Measurements from ENCODE around the gene MCAM.

Gene MCAM

DNA sequence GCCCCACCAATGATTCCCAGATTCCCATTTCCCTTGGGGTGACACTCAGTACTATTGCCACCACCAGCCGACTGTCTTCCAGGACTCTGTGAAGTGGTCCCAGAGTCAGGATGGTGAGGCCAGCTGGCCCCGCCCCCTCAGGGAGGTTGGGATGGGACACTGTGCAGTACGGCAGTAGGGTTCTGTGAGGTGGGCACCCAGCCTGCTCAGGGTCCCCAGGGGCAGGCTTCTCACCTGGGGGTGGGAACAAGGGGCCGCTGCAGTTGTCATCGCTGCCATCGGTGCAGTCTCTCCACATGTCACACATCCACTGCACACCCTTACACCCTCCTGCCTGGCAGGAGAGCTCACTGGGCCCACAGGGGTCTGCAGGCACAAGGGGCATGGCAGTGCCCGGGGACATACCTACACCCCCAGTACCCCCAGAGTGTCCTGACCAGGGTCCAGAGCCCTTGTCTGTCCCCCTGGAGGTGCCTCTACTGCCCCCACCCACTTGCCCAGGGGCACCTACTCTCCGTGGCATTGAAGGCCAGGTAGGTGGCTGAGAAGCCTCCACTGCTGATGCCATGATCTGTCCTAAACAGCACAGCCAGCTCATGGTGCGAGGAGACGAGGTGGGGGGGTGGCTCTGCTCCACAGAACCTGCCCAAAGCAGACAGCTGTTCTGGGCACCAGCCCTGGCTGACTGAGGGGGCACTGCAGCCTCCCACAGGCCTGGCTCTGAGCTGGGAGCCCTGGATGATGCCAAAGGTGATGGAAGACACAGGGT, 25.6 kb upstream of the MCAM start:
- H3K9me3 ChIP-seq (ENCODE audit: insufficient read depth, low read depth, low read length), result no peaks in the 10 kb centered on the region
- H3K9ac ChIP-seq (ENCODE audit: low read depth, low read length), result no peak overlapping the region
- no peak overlapping the region for H3K4me3 ChIP-seq (ENCODE audit: low read length)
- no peak overlapping the region for H3K27ac ChIP-seq (ENCODE audit: low read length)
- peaks cover 83% of the 10 kb centered on the region for H3K27me3 ChIP-seq (ENCODE audit: insufficient read depth, low read length)
- peaks cover 12% of the 10 kb centered on the region; the same call in 1 of the 2 replicates for H3K4me1 ChIP-seq (ENCODE audit: insufficient read depth, low read length)
- H3K36me3 ChIP-seq (ENCODE audit: insufficient read depth, low read depth, low read length), result no peaks in the 10 kb centered on the region

DNA sequence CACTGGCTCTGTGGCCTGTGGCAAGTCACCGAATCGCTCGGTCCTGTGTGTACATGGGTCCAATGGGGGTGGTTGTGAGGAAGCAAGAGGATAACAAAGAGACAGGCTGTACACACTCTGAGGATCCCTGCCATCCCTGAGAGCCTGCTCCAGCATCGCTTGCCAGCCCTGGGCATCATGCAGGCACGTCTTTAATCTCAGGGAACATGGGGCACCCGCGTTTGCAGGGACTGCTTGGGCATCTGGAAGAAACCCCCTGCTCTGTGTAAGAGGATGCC, 25.0 kb upstream of the MCAM start:
- peaks cover 2% of the 10 kb centered on the region; the same call in 1 of the 2 replicates for H3K36me3 ChIP-seq (ENCODE audit: insufficient read depth, low read depth, low read length)
- H3K27ac ChIP-seq (ENCODE audit: low read length), result no peak overlapping the region
- H3K4me3 ChIP-seq (ENCODE audit: low read length), result no peak overlapping the region
- no peaks in the 10 kb centered on the region for H3K9me3 ChIP-seq (ENCODE audit: insufficient read depth, low read depth, low read length)
- H3K27me3 ChIP-seq (ENCODE audit: insufficient read depth, low read length), result peaks cover 78% of the 10 kb centered on the region
- peaks cover 18% of the 10 kb centered on the region; the same call in 1 of the 2 replicates for H3K4me1 ChIP-seq (ENCODE audit: insufficient read depth, low read length)
- H3K9ac ChIP-seq (ENCODE audit: low read depth, low read length), result no peak overlapping the region

DNA sequence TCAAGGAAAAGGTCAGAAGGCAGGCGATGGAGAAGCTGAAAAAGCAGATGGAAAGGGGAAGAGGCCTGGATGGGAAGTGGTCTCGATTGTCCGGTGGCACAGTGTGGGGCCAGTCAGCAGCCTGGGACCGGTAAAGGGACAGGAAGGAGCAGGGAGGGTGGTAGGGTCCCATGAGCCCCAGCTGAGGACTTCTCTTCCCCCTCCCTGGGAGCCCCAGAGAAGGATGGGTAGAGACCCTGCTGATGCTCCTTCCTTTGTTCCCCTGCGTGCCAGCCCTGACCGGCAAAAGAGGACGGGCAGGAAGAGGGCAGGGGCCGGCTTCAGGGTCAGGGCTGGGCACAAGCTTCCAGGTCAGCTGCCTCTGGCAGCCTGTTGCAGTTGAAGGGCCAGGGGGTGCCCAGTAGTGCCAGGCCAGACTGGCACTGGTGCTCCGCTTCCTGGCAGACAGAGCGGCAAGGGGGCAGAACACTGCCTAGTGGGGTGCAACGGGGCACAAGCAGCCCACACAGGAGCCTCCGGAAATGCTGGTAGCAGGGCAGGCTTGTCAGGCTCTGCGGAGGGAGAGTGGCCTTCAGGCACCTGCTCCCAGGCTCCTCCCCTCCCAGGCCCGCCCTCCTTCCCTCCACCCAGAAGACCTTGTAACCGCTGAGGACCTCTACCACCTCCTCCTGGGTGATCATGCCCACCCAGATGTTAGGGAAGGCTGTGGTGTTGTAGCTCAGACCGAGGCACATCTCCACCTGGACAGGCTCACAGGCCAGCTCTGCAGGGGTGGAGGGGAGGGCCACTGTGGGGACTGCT, 24.5 kb upstream of the MCAM start:
- peak overlapping the region; percentile 63; the same call in 1 of the 2 replicates for H3K4me3 ChIP-seq (ENCODE audit: low read length)
- H3K27me3 ChIP-seq (ENCODE audit: insufficient read depth, low read length), result peaks cover 73% of the 10 kb centered on the region
- no peak overlapping the region for H3K27ac ChIP-seq (ENCODE audit: low read length)
- H3K9me3 ChIP-seq (ENCODE audit: insufficient read depth, low read depth, low read length), result no peaks in the 10 kb centered on the region
- peaks cover 19% of the 10 kb centered on the region; the same call in 1 of the 2 replicates for H3K4me1 ChIP-seq (ENCODE audit: insufficient read depth, low read length)
- H3K36me3 ChIP-seq (ENCODE audit: insufficient read depth, low read depth, low read length), result peaks cover 7% of the 10 kb centered on the region; the same call in 1 of the 2 replicates
- no peak overlapping the region for H3K9ac ChIP-seq (ENCODE audit: low read depth, low read length)

DNA sequence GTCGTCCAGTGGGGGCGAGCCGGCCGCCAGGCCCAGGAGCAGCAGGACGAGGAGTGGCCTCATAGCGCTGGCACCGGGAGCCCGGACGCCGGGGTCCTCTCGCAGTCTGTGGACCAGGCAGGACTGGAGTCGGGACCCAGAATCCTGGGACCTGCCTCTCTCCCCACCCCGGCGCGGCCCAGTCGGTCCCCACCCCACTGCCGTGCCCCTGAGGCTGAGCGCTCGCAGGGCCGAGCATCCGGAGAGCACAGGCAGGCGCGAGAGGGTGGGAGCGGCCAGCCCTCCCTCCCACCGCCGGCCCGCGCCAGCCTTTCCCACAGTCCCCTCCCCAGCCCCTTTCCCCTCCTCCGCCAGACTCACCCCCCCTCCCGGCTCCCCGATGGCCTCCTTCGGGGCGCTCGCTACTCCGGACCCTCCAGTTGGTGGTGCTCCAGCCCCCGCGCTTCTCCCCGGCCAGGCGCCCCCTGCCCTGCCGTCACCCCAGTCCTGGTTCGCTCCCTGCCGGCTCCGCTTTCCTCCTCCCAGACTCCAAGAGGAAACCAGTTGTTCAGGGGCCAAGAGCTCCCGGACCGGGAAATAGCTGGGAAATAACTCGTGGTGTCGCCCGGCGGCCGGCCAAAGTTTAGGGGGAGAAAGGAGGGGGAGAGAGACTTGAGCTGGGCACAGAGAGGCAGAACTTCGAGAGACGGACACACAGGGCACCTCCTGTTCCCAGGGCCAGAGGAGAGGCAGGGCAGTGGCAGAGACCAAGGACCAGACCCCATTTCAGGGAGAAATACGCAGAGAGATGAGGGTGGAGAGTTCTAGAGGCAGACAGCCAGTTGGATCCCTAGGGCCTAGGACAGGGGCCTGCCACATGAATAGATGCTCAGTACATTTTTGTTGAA, 23.6 kb upstream of the MCAM start, which contains the start of gene C1QTNF5:
Gene C1QTNF5 (minus strand): TSS at position 549 of the 887 bp plus-strand sequence. CDS start 486 bp downstream, at position 63.
- H3K27ac ChIP-seq (ENCODE audit: low read length), result no peak within 1 kb of the TSS
- peak within 1 kb of the TSS; percentile 63; the same call in 1 of the 2 replicates for H3K4me3 ChIP-seq (ENCODE audit: low read length)
- peak within 1 kb of the TSS; percentile 21; the same call in 1 of the 2 replicates for H3K9ac ChIP-seq (ENCODE audit: low read depth, low read length)
- H3K4me1 ChIP-seq (ENCODE audit: insufficient read depth, low read length), result peaks cover 19% of the 10 kb centered on the region; the same call in 1 of the 2 replicates
- peaks cover 64% of the 10 kb centered on the region for H3K27me3 ChIP-seq (ENCODE audit: insufficient read depth, low read length)
- H3K36me3 ChIP-seq (ENCODE audit: insufficient read depth, low read depth, low read length), result peaks cover 14% of the 10 kb centered on the region
- no peaks in the 10 kb centered on the region for H3K9me3 ChIP-seq (ENCODE audit: insufficient read depth, low read depth, low read length)

DNA sequence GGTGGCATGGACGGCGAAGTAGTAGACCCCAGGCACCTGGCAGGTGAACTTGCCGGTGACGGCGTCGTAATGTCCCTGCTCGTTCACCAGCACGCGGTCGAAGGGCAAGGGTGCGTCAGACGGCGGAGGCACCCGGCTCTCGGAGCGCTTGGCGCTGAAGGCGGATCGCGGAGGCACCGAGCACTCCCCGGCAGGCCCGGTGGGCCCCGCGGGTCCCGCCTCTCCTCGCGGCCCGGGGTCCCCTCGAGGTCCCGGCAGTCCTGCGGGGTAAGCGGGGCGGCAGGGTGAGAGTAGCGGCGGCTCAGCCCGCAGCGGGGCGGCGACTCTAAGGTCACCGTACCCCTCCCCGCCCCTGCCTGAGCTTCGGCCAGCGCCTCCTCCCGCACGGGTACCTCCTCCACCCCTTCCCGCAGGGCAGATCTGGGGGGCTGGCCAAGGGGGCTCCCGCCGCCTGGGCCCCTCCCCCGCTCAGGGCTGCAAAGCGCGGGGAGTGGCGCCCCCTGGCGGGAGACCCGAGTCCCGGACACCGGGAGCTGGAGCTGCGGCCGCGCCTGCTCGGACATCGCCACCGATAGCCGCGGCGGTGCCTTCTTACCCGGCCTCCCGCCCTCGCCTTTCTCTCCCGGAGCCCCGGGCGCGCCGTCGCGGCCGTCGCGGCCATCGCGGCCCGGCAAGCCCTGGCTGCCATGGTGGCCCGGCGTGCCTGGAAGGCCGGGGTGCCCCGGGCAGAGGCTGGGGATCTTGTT, 22.8 kb upstream of the MCAM start:
- peaks cover 57% of the 10 kb centered on the region for H3K27me3 ChIP-seq (ENCODE audit: insufficient read depth, low read length)
- H3K4me3 ChIP-seq (ENCODE audit: low read length), result peak overlapping the region; percentile 63; the same call in 1 of the 2 replicates
- peak overlapping the region; percentile 21; the same call in 1 of the 2 replicates for H3K9ac ChIP-seq (ENCODE audit: low read depth, low read length)
- peaks cover 19% of the 10 kb centered on the region; the same call in 1 of the 2 replicates for H3K4me1 ChIP-seq (ENCODE audit: insufficient read depth, low read length)
- no peaks in the 10 kb centered on the region for H3K9me3 ChIP-seq (ENCODE audit: insufficient read depth, low read depth, low read length)
- peaks cover 14% of the 10 kb centered on the region for H3K36me3 ChIP-seq (ENCODE audit: insufficient read depth, low read depth, low read length)
- H3K27ac ChIP-seq (ENCODE audit: low read length), result no peak overlapping the region

DNA sequence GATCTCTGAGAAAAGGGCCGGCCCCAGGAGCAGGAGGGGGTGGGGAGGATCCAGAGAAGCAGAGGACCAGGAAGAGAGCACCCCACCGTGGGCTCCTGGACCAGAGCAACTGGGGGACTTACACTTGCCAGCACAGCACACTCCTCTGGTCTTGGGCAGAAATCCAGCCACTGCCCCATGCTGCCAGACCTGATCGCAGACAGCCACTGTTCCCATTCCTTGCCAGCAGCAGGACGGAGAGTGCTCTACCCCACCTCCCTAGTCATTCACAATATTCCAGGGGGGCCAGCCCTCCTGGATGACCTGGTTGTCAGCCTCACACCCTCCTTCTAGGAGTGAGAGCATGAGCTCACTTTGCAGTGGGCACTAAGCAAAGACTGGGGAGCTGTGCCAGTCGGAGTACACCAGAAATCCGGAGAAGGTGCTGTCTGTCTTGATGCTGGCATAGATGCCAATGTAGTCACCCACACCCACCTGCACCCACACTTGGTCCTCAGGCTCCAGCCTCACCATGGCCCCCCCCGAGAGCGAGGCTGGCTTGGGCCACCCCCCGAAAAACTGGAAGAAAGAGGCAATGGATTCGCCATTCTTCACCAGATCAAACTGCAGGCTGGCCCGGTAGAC, 22.1 kb upstream of the MCAM start:
- Histone ChIP-seq H3K27ac (ENCODE audit: low read length) (no peak overlapping the region), H3K9me3 (ENCODE audit: insufficient read depth, low read depth, low read length) (no peaks in the 10 kb centered on the region), H3K4me3 (ENCODE audit: low read length) (peak overlapping the region; percentile 63; the same call in 1 of the 2 replicates), H3K4me1 (ENCODE audit: insufficient read depth, low read length) (peaks cover 19% of the 10 kb centered on the region; the same call in 1 of the 2 replicates), H3K27me3 (ENCODE audit: insufficient read depth, low read length) (peaks cover 57% of the 10 kb centered on the region), H3K9ac (ENCODE audit: low read depth, low read length) (peak overlapping the region; percentile 21; the same call in 1 of the 2 replicates), H3K36me3 (ENCODE audit: insufficient read depth, low read depth, low read length) (peaks cover 14% of the 10 kb centered on the region)

DNA sequence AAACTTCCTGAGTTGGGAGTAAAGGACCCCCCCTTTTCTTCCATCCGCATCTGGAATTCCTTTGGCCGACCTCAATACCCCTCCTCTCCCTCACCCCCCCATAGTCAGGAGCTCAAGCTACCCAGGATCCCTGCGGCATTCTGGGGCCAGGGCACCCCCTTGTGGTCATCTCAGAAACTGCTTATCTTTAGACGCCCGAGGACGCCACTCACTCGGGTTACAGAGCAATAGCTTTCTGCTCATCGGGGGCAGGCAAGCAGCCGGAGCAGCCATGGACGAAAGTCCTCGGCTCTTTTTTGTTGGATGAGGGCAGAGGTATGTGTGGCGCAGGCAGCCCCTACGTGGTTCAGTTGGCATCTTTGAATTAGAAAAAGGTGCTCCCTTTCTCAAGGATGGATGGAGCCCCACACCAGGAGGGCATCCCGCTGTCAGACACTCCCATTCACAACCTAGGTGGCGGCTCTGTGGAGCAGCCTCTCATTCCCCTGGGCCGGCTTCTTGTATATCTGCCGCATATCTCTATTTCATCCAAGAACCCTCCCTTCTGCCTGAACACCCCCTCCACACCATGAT, 21.5 kb upstream of the MCAM start:
- Histone ChIP-seq H3K27ac (ENCODE audit: low read length) (no peak overlapping the region), H3K27me3 (ENCODE audit: insufficient read depth, low read length) (peaks cover 50% of the 10 kb centered on the region), H3K9ac (ENCODE audit: low read depth, low read length) (peak overlapping the region; percentile 60; the same call in 1 of the 2 replicates), H3K4me3 (ENCODE audit: low read length) (peak overlapping the region; percentile 63), H3K4me1 (ENCODE audit: insufficient read depth, low read length) (peaks cover 19% of the 10 kb centered on the region; the same call in 1 of the 2 replicates), H3K9me3 (ENCODE audit: insufficient read depth, low read depth, low read length) (no peaks in the 10 kb centered on the region), H3K36me3 (ENCODE audit: insufficient read depth, low read depth, low read length) (peaks cover 14% of the 10 kb centered on the region)

DNA sequence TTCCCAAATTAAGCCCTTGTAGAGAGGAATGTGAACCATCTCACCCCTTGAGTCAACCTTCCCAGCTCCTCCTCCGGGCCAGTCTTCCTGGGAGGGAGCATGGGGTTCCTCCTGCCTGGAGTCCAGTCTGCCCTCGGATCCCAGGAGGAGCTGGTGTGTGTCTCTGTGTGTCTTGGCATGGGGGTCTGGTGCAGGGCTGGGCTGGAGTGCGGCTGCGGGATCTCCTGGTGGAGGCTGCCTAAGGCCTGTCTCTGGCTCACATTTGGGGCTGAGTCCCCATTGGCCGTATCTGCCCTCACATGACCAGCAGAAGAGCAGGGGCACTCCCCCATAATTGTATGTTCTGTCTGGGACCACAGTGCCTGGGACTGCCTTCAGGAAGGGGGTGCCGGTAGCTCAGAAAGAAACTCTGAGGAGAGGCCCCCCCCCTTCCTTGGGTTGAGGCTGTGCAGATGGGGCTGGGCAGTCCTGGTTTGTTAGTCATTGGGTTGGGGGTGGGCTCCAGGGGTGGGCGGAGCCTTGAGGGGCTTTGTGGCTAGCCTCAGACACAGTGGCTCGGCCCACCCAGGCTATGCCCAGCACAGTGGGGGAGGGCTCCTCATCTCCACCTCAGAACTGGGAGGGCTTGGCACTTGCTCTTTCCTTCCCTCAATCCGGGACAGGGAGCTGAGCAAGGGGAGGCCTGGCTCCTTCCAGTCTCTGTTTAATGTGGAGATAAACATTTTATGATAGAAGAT, 20.8 kb upstream of the MCAM start:
- peaks cover 44% of the 10 kb centered on the region for H3K27me3 ChIP-seq (ENCODE audit: insufficient read depth, low read length)
- peaks cover 14% of the 10 kb centered on the region for H3K36me3 ChIP-seq (ENCODE audit: insufficient read depth, low read depth, low read length)
- H3K4me1 ChIP-seq (ENCODE audit: insufficient read depth, low read length), result peaks cover 19% of the 10 kb centered on the region; the same call in 1 of the 2 replicates
- H3K4me3 ChIP-seq (ENCODE audit: low read length), result peak overlapping the region; percentile 63
- peak overlapping the region; percentile 60; the same call in 1 of the 2 replicates for H3K9ac ChIP-seq (ENCODE audit: low read depth, low read length)
- no peaks in the 10 kb centered on the region for H3K9me3 ChIP-seq (ENCODE audit: insufficient read depth, low read depth, low read length)
- peak overlapping the region; percentile 40 for H3K27ac ChIP-seq (ENCODE audit: low read length)

DNA sequence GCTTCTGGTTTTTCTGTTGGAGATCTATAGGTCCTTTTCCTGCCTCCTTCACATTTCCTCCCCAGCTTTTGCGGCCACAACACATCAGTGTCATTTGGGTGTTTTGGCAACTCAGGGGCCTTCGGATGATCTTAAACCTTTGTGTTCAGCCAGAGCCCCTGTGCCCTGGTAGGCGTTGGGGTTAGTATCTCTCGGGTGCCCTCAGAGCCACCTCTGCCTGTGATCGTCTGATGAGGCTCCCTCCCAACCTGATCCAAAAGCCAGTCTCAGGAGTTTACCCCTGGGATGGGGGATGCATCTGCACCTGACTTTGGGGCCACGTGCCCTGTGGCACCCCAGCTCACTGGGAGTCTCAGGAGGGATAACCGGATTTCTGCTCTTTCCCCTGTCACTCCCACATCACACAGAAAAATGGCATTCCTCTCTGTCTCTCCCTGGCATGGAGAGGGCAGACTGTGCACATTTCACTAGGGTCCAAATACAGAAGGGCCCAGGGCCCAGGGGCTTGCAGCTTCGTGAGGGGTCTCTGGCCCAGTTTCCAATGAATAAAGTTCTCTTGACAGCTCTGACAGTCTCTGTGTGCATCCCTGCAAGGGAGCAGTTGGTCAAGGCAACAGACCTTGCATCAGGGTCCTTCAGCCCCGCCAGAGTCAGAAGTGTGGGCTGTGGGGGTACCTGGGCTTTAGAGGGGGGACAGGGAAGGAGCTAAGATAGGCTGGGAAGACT, 20.0 kb upstream of the MCAM start:
- H3K4me3 ChIP-seq (ENCODE audit: low read length), result peak overlapping the region; percentile 63; the same call in 1 of the 2 replicates
- H3K9ac ChIP-seq (ENCODE audit: low read depth, low read length), result peak overlapping the region; percentile 60; the same call in 1 of the 2 replicates
- H3K4me1 ChIP-seq (ENCODE audit: insufficient read depth, low read length), result peaks cover 19% of the 10 kb centered on the region; the same call in 1 of the 2 replicates

More for the DNA sequence above, 20.0 kb upstream of the MCAM start:
- H3K36me3 ChIP-seq (ENCODE audit: insufficient read depth, low read depth, low read length), result peaks cover 14% of the 10 kb centered on the region
- H3K9me3 ChIP-seq (ENCODE audit: insufficient read depth, low read depth, low read length), result no peaks in the 10 kb centered on the region
- H3K27ac ChIP-seq (ENCODE audit: low read length), result no peak overlapping the region
- H3K27me3 ChIP-seq (ENCODE audit: insufficient read depth, low read length), result peaks cover 35% of the 10 kb centered on the region

Data from iPS-20b (cell line).